ENCODE measurements around the gene MOCS1.

DNA sequence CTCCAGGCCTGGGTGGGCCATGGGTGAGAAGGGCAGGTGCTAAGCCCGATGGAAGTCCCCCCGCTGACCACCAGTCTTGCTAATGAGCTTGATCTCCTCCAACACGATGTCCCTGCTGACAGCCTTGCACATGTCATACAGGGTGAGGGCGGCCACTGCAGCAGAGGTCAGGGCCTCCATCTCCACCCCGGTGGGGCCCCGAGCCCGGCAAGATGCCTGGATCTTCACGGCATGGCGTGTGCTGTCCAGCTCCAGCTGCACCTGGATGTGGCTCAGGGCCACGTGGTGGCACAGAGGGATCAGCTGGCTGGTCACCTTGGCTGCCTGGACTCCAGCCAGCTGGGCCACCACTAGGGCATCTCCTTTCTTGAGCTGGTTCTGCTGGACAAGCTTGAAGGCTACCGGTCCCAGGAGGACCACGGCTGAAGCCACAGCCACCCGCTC lies 27.9 kb downstream of the MOCS1 start:
- TF ChIP-seq, protein P1, sequence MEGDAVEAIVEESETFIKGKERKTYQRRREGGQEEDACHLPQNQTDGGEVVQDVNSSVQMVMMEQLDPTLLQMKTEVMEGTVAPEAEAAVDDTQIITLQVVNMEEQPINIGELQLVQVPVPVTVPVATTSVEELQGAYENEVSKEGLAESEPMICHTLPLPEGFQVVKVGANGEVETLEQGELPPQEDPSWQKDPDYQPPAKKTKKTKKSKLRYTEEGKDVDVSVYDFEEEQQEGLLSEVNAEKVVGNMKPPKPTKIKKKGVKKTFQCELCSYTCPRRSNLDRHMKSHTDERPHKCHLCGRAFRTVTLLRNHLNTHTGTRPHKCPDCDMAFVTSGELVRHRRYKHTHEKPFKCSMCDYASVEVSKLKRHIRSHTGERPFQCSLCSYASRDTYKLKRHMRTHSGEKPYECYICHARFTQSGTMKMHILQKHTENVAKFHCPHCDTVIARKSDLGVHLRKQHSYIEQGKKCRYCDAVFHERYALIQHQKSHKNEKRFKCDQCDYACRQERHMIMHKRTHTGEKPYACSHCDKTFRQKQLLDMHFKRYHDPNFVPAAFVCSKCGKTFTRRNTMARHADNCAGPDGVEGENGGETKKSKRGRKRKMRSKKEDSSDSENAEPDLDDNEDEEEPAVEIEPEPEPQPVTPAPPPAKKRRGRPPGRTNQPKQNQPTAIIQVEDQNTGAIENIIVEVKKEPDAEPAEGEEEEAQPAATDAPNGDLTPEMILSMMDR (IDR thresholded peaks at IDR 0.05; ENCODE audit: insufficient read depth, low read depth, low read length): no peak
- TF ChIP-seq EZH2 (IDR thresholded peaks at IDR 0.05; ENCODE audit: insufficient read depth, low read length): no peak
